GM21423 (cell line): ENCODE measurements around the gene TBL3.
"Not testable (repeated sequence)": the region's sequence is repeated elsewhere in the genome, so short reads cannot be mapped to it uniquely, and the experiment has no call there.

Experiments
- ATAC-seq: cut with Tn5 transposase; IDR thresholded peaks from one replicate; pipeline ENCODE4 v1.9.1; 2021; ENCODE audit warnings: mild to moderate bottlenecking, moderate library complexity; ENCODE audit not compliant: unreplicated experiment

Gene TBL3

GRCh38 chr16:1998852-1999801, 27.3 kb downstream of the TBL3 start:
- ATAC-seq: no peak

- ATAC-seq: no peak
Measured at GRCh38 chr16:1999866-2000514, 28.1 kb downstream of the TBL3 start.

- ATAC-seq: no peak
Measured at GRCh38 chr16:2001035-2001434, 29.2 kb downstream of the TBL3 start.

- no peak for ATAC-seq
Measured at GRCh38 chr16:2001456-2002355, 29.9 kb downstream of the TBL3 start.

GRCh38 chr16:2002406-2003230, 30.8 kb downstream of the TBL3 start:
- no peak for ATAC-seq

- no peak for ATAC-seq
Measured at GRCh38 chr16:2003231-2003826, 31.5 kb downstream of the TBL3 start.

GRCh38 chr16:2003827-2004641, 32.2 kb downstream of the TBL3 start:
- ATAC-seq: peak; percentile 46

GRCh38 chr16:2004795-2005517, 33.1 kb downstream of the TBL3 start:
- ATAC-seq: no peak

- ATAC-seq: no peak
Measured at GRCh38 chr16:2005646-2006045, 33.8 kb downstream of the TBL3 start.

GRCh38 chr16:2006317-2006716, 34.5 kb downstream of the TBL3 start:
- no peak for ATAC-seq

GRCh38 chr16:2007081-2007836, 35.4 kb downstream of the TBL3 start:
- no peak for ATAC-seq

- no peak for ATAC-seq
Measured at GRCh38 chr16:2008009-2008526, 36.2 kb downstream of the TBL3 start.

- no peak for ATAC-seq
Measured at GRCh38 chr16:2008631-2009163, 36.8 kb downstream of the TBL3 start.

GRCh38 chr16:2009164-2009711, 37.4 kb downstream of the TBL3 start:
- ATAC-seq: peak; percentile 28

- ATAC-seq: peak; percentile 84
Measured at GRCh38 chr16:2009791-2010510, 38.1 kb downstream of the TBL3 start, which contains the start of gene ZNF598. Gene ZNF598 (minus strand): TSS chr16:2009821.

- not testable (repeated sequence) for ATAC-seq
Measured at GRCh38 chr16:2011726-2012125, 39.9 kb downstream of the TBL3 start.
